Effector memory CD8-positive, alpha-beta T cell (primary cell): ENCODE measurements around the gene HESX1.

Experiments used
- ATAC-seq: fragments of 150-1000 bp; cut with Tn5 transposase; replicated peaks from 2 replicates; pipeline ENCODE4 v1.10.0; 2021; ENCODE audit warnings: mild to moderate bottlenecking, moderate library complexity
- DNase-seq, 3 experiments: peaks; one replicate each; pipeline ENCODE4 v3.0.0; 2021
- H3K27ac Mint-ChIP-seq, 2 donors: one replicate each; pipeline ENCODE4 v1.8.0; 2022; ENCODE audit warnings: mild to moderate bottlenecking in 2 of 2, mixed read lengths in 2 of 2, moderate library complexity in 2 of 2
- H3K27me3 Mint-ChIP-seq, 2 donors: one replicate each; pipeline ENCODE4 v1.8.0; 2022; ENCODE audit warnings: mixed read lengths in 2 of 2
- H3K36me3 Mint-ChIP-seq: one replicate; pipeline ENCODE4 v1.8.0; 2022; ENCODE audit warnings: mild to moderate bottlenecking, moderate library complexity, mixed read lengths; ENCODE audit not compliant: insufficient read depth
- H3K4me1 Mint-ChIP-seq, 2 donors: one replicate each; pipeline ENCODE4 v1.8.0; 2022; ENCODE audit warnings: low read depth in 2 of 2, mixed read lengths in 2 of 2
- H3K4me3 Mint-ChIP-seq, 2 donors: one replicate each; pipeline ENCODE4 v1.8.0; 2022; ENCODE audit warnings: mild to moderate bottlenecking in 2 of 2, mixed read lengths in 2 of 2, moderate library complexity in 2 of 2
- H3K9me3 Mint-ChIP-seq, 2 donors: one replicate each; pipeline ENCODE4 v1.8.0; 2022; ENCODE audit warnings: mixed read lengths in 2 of 2

HESX1 gene

GRCh38 chr3:57164217-57164656 lies 35.5 kb downstream of the HESX1 start:
- ATAC-seq: peak; percentile 24
- Mint-ChIP-seq H3K36me3 (peaks cover 2% of the 10 kb centered on the region), H3K27me3 (peaks cover 59 to 85% of the 10 kb centered on the region in 2 donors), H3K9me3 (no peaks in the 10 kb centered on the region), H3K4me1 (peaks cover 8 to 13% of the 10 kb centered on the region in 2 donors), H3K27ac (peak overlapping the region in 1 of 2 donors; percentile 59), H3K4me3 (peak overlapping the region; percentile 82 to 92)
- no peak for DNase-seq

GRCh38 chr3:57163751-57164150 lies 36.0 kb downstream of the HESX1 start:
- ATAC-seq (no peak), DNase-seq (no peak)
- Mint-ChIP-seq H3K9me3 (no peaks in the 10 kb centered on the region), H3K4me1 (peaks cover 13 to 18% of the 10 kb centered on the region in 2 donors), H3K4me3 (peak overlapping the region; percentile 82 to 92), H3K36me3 (peaks cover 2% of the 10 kb centered on the region), H3K27me3 (peaks cover 54 to 82% of the 10 kb centered on the region in 2 donors), H3K27ac (peak overlapping the region in 1 of 2 donors; percentile 59)

DNA sequence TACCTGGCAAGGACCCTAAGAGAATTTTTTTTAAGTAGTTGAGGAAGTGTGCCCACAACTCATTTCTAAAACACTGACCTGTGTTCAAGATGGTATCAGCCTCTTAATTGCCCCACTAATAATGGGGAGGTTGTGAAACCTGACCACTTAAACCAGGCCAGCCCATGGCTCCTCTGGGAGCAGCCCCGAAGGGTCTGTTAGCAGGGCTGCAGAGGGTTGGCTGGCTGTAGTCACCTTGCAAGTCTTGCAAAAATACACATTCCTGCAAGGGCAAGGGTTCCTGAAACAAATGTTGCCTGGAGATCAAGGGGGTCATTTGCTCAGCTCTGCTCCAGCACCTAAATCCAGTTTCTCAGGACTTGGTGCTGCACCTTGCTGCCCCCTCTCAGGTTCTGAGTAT lies 37.9 kb downstream of the HESX1 start:
- Mint-ChIP-seq H3K9me3 (no peaks in the 10 kb centered on the region), H3K27me3 (peaks cover 36 to 72% of the 10 kb centered on the region in 2 donors), H3K36me3 (peaks cover 2% of the 10 kb centered on the region), H3K4me3 (no peak overlapping the region), H3K27ac (no peak overlapping the region), H3K4me1 (peaks cover 16 to 18% of the 10 kb centered on the region in 2 donors)
- no peak for ATAC-seq
- DNase-seq: no peak

DNA sequence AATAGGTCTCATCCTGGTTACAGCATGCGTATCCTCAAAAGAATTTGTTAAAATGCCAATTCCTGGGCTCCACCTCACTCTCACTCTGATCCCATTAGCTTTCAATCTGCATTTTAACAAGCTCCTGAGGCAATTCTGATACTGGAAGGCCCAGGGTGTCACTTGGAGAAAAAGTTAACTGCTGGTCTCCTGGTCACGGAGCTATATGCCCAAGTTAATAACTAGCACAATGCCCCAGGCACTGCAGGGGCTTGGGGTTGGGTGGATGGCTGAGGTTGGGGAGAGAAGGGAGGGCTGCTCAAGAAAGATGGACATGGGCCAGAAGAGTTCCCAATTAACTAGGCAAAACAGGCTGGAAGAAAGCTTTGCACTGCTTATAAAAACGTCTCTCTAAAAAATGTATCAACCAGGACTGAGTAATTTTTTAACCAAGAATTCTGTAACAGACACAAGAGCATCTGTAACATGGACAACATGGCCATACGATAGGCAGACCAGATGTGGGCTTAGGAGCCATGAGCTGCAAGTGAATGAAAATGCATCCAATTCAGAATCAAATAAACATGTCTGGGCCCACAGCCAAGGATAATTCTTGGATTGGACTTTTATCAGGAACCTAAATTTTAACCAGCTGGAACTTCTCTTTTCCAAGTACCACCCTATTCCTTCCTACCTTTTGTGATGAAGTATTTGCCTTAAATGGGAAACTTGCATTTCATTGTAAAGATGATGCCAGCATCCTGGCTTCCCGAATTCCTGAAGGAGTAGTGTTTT lies 38.8 kb downstream of the HESX1 start:
- H3K4me1 Mint-ChIP-seq: peaks cover 16 to 18% of the 10 kb centered on the region in 2 donors
- H3K27ac Mint-ChIP-seq: no peak overlapping the region
- no peak for DNase-seq
- ATAC-seq: no peak
- H3K9me3 Mint-ChIP-seq: no peaks in the 10 kb centered on the region
- H3K4me3 Mint-ChIP-seq: no peak overlapping the region
- peaks cover 26 to 72% of the 10 kb centered on the region in 2 donors for H3K27me3 Mint-ChIP-seq
- H3K36me3 Mint-ChIP-seq: peaks cover 2% of the 10 kb centered on the region

DNA sequence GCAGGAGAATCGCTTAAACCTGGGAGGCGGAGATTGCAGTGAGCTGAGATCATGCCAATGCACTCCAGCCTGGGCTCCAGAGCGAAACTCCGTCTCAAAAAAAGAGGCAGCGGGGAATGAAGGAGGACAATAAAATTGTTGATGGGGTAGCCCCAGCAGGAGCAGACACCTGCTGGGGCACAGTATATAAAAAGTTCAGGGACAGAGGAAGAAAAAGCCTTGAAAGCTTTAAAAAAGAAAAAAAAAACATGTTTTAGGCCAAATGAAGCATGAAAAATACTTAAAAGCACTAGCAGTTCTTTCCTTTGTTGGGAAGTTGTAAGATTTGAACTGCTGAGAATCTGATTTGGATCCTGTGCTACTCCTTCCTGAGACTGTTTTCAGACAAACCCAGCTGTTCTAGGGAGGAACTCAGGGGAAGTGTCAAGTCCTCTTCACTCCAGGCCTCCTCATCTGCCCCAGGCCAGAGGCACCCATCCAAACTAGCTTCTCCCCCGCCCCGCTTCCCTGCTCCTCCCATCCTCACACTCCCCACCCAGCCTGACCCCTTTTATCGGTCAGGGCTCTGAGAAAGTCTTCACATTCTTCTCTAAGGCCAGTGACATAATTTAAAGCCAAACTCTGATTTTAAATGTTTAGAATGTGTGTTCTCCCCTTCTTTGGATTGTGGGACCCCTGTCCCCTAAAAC lies 39.6 kb downstream of the HESX1 start:
- no peak for DNase-seq
- H3K4me3 Mint-ChIP-seq: no peak overlapping the region
- H3K27me3 Mint-ChIP-seq: peaks cover 20 to 71% of the 10 kb centered on the region in 2 donors
- peak overlapping the region in 1 of 2 donors; percentile 65 for H3K27ac Mint-ChIP-seq
- peaks cover 15 to 16% of the 10 kb centered on the region in 2 donors for H3K4me1 Mint-ChIP-seq
- H3K9me3 Mint-ChIP-seq: no peaks in the 10 kb centered on the region
- ATAC-seq: no peak
- peaks cover 2% of the 10 kb centered on the region for H3K36me3 Mint-ChIP-seq

DNA sequence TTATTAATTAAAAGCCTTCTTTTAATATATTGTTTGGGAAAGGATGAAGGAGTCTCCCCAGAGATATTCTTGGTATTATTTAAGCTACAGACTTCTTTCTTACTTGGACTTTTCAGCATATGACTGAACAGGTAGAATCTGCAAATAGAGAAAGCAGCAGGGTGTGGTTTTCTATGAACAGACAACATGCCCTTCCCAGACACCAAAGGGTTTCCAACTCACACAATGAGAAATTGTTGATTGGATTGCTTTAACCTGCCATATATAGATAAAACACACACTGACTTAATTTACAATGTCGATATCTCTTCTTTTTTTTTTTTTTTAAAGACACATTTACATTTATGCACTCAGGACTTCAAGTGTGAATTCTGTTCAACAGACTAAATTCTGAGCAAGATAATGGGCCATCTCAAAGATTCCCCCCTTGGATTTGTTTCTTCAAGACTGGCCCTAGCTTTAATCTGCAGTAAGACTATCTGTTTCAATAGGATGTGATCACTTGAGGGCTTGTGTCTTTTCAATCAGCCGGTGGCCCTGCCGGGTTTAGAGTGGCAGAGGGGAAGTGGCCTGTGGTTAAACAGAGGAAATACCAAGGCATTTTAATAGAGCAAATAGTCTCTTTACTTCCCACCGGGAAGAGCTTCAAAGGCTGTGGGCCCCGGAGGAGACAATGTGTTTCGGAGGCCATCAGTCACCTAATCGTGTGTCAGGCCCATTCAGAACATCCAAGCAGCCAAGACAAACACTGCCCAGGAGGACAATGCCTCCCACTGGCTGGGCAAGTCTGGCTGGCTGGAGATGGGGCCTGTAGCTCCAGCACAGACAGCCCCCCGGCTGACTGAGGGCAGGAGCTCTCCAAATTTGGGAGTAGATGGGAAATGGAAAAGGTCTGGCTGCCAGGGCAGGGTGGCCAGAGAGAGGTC lies 40.7 kb downstream of the HESX1 start:
- H3K4me3 Mint-ChIP-seq: peak overlapping the region; percentile 28 to 35
- peaks cover 11% of the 10 kb centered on the region in 2 donors for H3K4me1 Mint-ChIP-seq
- H3K9me3 Mint-ChIP-seq: no peaks in the 10 kb centered on the region
- DNase-seq (peak in 1 of 3 experiments; percentile 15), ATAC-seq (peak; percentile 57)
- H3K27me3 Mint-ChIP-seq: peaks cover 15 to 63% of the 10 kb centered on the region in 2 donors
- H3K27ac Mint-ChIP-seq: peak overlapping the region; percentile 48 to 65
- H3K36me3 Mint-ChIP-seq: peaks cover 2% of the 10 kb centered on the region

DNA sequence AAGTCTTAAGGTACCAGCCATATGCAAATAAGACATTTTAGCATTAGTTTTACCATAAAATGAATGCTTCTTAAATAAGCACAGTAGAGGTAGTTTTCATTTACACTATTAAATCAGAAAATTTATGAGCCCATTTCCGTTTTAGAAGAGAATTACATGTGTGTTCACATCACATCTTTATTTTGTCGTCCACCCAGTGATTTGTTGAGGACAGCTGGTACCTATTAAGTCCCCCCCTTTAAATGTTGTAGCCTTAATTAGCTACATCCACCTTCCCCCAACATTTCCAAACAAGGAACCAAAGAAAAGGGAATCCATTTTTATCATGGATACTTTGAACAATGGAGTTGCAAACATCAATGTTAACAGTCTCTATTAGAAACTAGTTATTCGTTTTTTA lies 41.5 kb downstream of the HESX1 start:
- Mint-ChIP-seq H3K27ac (no peak overlapping the region), H3K27me3 (peaks cover 9 to 56% of the 10 kb centered on the region in 2 donors), H3K9me3 (no peaks in the 10 kb centered on the region), H3K4me3 (no peak overlapping the region), H3K4me1 (peaks cover 10 to 11% of the 10 kb centered on the region in 2 donors), H3K36me3 (peaks cover 2% of the 10 kb centered on the region)
- ATAC-seq (no peak), DNase-seq (no peak)

GRCh38 chr3:57157545-57157944 lies 42.2 kb downstream of the HESX1 start:
- Mint-ChIP-seq H3K9me3 (no peaks in the 10 kb centered on the region), H3K36me3 (no peaks in the 10 kb centered on the region), H3K4me3 (no peak overlapping the region), H3K27ac (no peak overlapping the region), H3K4me1 (peaks cover 8 to 11% of the 10 kb centered on the region in 2 donors), H3K27me3 (peaks cover 1 to 48% of the 10 kb centered on the region in 2 donors)
- no peak for DNase-seq
- ATAC-seq: no peak

DNA sequence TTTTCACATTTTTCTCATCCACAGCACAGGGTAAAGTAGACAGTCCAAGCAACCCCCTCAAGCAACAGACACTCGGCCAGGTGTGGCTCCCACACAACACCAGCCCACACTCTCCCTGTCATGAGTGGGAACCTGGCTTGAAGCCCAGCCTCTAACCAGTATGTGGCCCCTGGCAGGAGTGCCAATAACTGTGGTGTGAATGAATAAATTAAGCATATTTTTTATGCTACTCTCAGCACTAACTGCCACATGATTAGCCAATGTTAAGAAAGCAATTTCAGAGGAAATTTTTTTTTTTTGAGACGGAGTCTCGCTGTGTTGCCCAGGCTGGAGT lies 44.5 kb downstream of the HESX1 start:
- H3K4me1 Mint-ChIP-seq: peaks cover 8 to 11% of the 10 kb centered on the region in 2 donors
- H3K27ac Mint-ChIP-seq: no peak overlapping the region
- peaks cover 20 to 51% of the 10 kb centered on the region in 2 donors for H3K27me3 Mint-ChIP-seq
- H3K4me3 Mint-ChIP-seq: no peak overlapping the region
- ATAC-seq (no peak), DNase-seq (no peak)
- H3K36me3 Mint-ChIP-seq: no peaks in the 10 kb centered on the region
- no peaks in the 10 kb centered on the region for H3K9me3 Mint-ChIP-seq

DNA sequence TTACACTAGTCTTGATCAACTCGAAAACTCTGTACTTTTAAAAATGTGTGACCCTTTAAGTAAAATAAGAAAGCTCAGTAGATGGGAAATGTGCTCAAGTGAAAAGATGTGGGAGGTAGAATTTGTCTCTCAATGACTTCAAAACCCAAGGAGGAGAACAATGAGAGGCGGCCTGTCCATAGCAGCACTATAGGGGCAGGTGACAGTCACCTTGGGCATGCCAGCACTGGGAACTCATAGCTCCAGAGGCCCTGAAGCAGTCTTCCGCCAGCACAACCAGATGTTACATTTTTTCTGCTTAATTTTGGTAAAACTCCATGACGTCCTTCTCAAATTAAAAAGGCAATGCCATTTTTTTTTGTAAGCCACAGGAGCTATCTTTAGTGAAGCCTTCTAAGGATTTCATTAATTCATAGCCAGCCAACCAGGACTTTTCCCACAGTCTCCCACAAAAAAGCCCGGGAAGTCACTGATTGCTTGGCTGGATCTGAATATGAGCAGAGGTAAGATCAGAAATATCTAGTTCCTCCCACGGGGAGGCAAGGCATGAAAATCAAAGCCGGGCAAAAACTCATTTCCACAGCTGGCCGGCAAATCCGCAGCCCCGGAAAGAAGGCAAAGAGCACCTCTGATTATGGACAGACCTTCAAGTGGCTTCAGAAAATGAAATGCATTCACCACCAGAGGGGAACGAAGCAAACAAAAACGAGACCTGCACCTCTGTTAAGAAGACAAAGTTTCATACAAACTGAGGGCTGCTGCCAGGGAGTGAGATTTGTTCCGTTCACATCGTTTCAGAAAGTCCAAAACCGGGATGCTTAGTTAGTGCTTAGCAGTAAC lies 45.1 kb downstream of the HESX1 start:
- ATAC-seq (no peak), DNase-seq (no peak)
- no peak overlapping the region for H3K4me3 Mint-ChIP-seq
- peaks cover 26 to 56% of the 10 kb centered on the region in 2 donors for H3K27me3 Mint-ChIP-seq
- peaks cover 8 to 11% of the 10 kb centered on the region in 2 donors for H3K4me1 Mint-ChIP-seq
- H3K36me3 Mint-ChIP-seq: no peaks in the 10 kb centered on the region
- H3K9me3 Mint-ChIP-seq: no peaks in the 10 kb centered on the region
- H3K27ac Mint-ChIP-seq: no peak overlapping the region

DNA sequence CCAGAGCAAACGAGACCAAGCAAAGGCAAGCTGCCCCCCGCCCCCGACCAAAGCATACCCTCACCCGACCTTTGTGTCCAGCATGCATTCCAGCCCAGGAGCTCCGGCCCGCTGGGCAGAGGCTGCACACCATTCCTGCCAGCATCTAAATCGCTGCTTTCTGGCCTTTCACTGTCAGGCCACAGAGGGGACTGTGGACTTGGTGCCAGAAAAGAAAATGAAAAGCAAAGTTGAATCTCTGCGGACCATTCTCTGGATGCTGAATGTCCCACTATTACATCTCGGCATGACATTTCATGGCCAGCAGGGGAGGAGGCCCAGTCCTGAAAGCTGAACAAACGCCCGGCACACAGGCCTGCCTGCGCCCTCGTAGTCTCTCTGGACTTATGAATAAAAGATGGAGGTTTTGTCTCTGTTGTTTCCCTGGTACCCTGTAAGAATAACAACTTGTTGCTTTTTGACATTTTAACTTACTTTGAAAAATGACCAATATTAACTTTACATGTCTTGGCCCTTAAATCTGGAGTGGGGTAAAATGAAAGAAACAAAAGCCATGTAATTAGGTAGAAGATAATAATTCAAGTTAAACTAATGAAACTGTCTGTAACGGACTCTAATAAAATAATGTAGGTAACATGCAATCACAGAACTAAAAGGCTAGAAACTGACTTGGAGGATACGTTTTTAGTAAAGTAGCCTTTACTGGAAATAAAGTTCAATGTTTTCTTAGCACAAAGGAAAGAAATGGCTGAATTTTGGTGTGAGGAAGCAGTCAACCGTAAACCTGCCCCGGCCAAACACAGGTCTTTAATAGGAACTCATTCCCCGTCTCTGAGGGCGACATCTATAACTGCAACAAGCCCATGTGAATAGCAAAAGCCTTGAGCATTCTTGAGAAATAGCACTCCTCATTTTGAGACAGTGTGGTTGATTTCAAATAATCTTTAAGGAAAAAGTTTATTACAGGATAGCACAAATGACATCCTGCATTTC lies 47.3 kb downstream of the HESX1 start:
- Mint-ChIP-seq H3K4me1 (no peaks in the 10 kb centered on the region), H3K27ac (no peak overlapping the region), H3K36me3 (no peaks in the 10 kb centered on the region), H3K9me3 (no peaks in the 10 kb centered on the region), H3K4me3 (no peak overlapping the region), H3K27me3 (peaks cover 27 to 64% of the 10 kb centered on the region in 2 donors)
- ATAC-seq (no peak), DNase-seq (no peak)

DNA sequence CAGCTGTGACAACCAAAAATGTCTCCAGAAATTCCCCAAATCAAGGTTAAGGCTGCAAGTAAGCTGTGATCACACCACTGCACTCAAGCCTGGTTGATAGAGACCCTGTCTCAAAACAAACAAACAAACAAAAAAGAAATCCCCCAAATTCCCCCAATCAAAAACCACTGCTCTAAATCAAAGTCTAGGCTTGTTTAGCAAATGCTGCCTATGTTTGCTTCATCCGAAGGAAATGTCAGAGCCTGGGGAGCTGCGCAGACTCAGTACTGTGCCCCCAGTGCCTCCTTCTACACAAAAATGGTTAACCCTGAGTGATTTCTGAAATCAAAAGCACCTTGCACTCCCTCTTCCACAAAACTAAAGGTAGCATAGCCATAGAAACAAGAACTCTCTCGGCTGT lies 48.0 kb downstream of the HESX1 start:
- H3K4me3 Mint-ChIP-seq: no peak overlapping the region
- no peaks in the 10 kb centered on the region for H3K4me1 Mint-ChIP-seq
- peaks cover 27 to 57% of the 10 kb centered on the region in 2 donors for H3K27me3 Mint-ChIP-seq
- DNase-seq (no peak), ATAC-seq (no peak)
- H3K36me3 Mint-ChIP-seq: no peaks in the 10 kb centered on the region
- H3K9me3 Mint-ChIP-seq: no peaks in the 10 kb centered on the region
- no peak overlapping the region for H3K27ac Mint-ChIP-seq
